ENCODE data around the gene KIRREL2. TPM values are rescaled to one million over a fixed set of nuclear protein-coding genes. Genes with fewer than 3 reads are reported as not detected.

Gene KIRREL2
- total and polyA plus RNA-seq, 9 of the 15 experiments (the other 6 are each of a cell fraction or from before 2014, with no cell fraction given): 0.01 to 0.12 (median 0.09) TPM; not detected in 4

DNA sequence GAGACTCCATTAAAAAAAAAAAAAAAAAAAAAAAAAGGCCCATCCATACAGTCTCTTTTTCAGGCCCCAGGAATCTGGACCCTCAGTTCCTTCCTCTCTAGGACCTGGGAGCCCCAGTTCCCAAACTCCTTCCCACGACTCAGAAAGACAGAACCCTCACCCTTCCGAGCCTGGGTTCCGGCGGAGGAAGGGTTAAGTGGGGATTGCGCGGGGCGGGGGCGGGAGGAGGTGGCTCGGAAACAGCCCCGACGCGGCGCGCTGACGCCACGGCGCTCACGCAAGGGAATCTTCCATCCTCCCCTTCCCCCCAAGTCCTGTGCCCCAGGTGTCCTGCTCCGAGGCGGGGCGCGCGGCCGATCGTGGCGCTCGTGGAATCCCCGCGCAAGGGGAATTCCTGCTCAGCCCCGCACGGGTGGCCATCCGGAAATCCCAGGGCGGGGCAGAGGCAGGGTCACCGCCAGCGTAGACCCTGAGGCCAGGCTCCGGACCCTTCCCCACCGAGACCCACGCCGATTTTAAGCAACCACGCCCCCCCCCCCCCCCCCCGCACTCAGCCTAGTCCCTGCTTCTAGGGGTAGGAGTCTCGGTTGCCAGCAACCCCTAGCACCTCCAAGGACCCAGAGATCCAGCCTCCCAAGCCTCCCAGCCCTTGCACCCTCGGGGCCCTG, 43.0 kb downstream of the KIRREL2 start (continued):
- no peak for TF ChIP-seq ZNF274 (IDR thresholded peaks at IDR 0.05; ENCODE audit: borderline replicate concordance, low read depth, low read length)
- no peak for TF ChIP-seq POLR2H (tag; IDR thresholded peaks at IDR 0.05; ENCODE audit: low read depth)
- peak; percentile 89 for TF ChIP-seq ZNF740 (CRISPR knock-in tag; IDR thresholded peaks at IDR 0.05)
- TF ChIP-seq ZNF740 (tag; IDR thresholded peaks at IDR 0.05): peak in 1 of 2 experiments; percentile 79; a peak in 2 of 4 replicates
- TF ChIP-seq RBM39 (optimal IDR thresholded peaks at IDR 0.05; ENCODE audit: low read depth, low read length): no peak
- TF ChIP-seq, protein P1, sequence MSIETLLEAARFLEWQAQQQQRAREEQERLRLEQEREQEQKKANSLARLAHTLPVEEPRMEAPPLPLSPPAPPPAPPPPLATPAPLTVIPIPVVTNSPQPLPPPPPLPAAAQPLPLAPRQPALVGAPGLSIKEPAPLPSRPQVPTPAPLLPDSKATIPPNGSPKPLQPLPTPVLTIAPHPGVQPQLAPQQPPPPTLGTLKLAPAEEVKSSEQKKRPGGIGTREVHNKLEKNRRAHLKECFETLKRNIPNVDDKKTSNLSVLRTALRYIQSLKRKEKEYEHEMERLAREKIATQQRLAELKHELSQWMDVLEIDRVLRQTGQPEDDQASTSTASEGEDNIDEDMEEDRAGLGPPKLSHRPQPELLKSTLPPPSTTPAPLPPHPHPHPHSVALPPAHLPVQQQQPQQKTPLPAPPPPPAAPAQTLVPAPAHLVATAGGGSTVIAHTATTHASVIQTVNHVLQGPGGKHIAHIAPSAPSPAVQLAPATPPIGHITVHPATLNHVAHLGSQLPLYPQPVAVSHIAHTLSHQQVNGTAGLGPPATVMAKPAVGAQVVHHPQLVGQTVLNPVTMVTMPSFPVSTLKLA (conservative IDR thresholded peaks at IDR 0.05): peak; percentile 50 to 74
- TF ChIP-seq, protein P2, sequence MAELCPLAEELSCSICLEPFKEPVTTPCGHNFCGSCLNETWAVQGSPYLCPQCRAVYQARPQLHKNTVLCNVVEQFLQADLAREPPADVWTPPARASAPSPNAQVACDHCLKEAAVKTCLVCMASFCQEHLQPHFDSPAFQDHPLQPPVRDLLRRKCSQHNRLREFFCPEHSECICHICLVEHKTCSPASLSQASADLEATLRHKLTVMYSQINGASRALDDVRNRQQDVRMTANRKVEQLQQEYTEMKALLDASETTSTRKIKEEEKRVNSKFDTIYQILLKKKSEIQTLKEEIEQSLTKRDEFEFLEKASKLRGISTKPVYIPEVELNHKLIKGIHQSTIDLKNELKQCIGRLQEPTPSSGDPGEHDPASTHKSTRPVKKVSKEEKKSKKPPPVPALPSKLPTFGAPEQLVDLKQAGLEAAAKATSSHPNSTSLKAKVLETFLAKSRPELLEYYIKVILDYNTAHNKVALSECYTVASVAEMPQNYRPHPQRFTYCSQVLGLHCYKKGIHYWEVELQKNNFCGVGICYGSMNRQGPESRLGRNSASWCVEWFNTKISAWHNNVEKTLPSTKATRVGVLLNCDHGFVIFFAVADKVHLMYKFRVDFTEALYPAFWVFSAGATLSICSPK (IDR thresholded peaks at IDR 0.05; ENCODE audit: borderline replicate concordance): no peak
- TF ChIP-seq ZNF592 (IDR thresholded peaks at IDR 0.05): no peak
- no peak for TF ChIP-seq SPI1 (IDR thresholded peaks at IDR 0.05; ENCODE audit: borderline replicate concordance, low read depth, low read length)
- TF ChIP-seq ZNF583 (CRISPR knock-in tag; IDR thresholded peaks at IDR 0.05): no peak
- TF ChIP-seq MBD2 (IDR thresholded peaks at IDR 0.05; ENCODE audit: borderline replicate concordance, low read depth): no peak
- TF ChIP-seq CBFA2T3 (IDR thresholded peaks at IDR 0.05): 0 out of 2 replicates have a peak, but pooled peaks have one; percentile 11
- peak; percentile 96 for TF ChIP-seq GMEB1 (CRISPR knock-in tag; IDR thresholded peaks at IDR 0.05)
- TF ChIP-seq DIDO1 (tag; IDR thresholded peaks at IDR 0.05; ENCODE audit: low read depth): 0 out of 2 replicates have a peak, but pooled peaks have one; percentile 23
- no peak for TF ChIP-seq ZNF263 (CRISPR knock-in tag; IDR thresholded peaks at IDR 0.05; ENCODE audit: borderline replicate concordance)
- TF ChIP-seq ADNP (tag; IDR thresholded peaks at IDR 0.05): no peak
- no peak for TF ChIP-seq HMG20B (CRISPR knock-in tag; IDR thresholded peaks at IDR 0.05)
- TF ChIP-seq ZNF707 (CRISPR knock-in tag; conservative IDR thresholded peaks at IDR 0.05): no peak
